CD4-positive, alpha-beta T cell treated with Interleukin-21 for 1 hour (primary cell): ENCODE measurements around the gene ZNF445.
"Not testable (repeated sequence)": the region's sequence is repeated elsewhere in the genome, so short reads cannot be mapped to it uniquely, and the experiment has no call there.

ENCODE experiments used
- DNase-seq: peaks from one replicate; pipeline ENCODE4 v3.0.0-alpha.2; 2020

Gene ZNF445

GRCh38 chr3:44429459-44429858, 48.0 kb downstream of the ZNF445 start:
- no peak for DNase-seq

- no peak for DNase-seq
Measured at GRCh38 chr3:44428910-44429309, 48.6 kb downstream of the ZNF445 start.

GRCh38 chr3:44427683-44428082, 49.8 kb downstream of the ZNF445 start:
- no peak for DNase-seq

GRCh38 chr3:44424758-44425157, 52.7 kb downstream of the ZNF445 start:
- no peak for DNase-seq

- no peak for DNase-seq
Measured at GRCh38 chr3:44421280-44421679, 56.2 kb downstream of the ZNF445 start.

GRCh38 chr3:44420676-44421075, 56.8 kb downstream of the ZNF445 start:
- no peak for DNase-seq

GRCh38 chr3:44419923-44420650, 57.4 kb downstream of the ZNF445 start:
- DNase-seq = no peak

- no peak for DNase-seq
Measured at GRCh38 chr3:44419116-44419922, 58.2 kb downstream of the ZNF445 start.

- DNase-seq = no peak
Measured at GRCh38 chr3:44418549-44418948, 58.9 kb downstream of the ZNF445 start.

GRCh38 chr3:44418118-44418517, 59.4 kb downstream of the ZNF445 start:
- DNase-seq = not testable (repeated sequence)

- no peak for DNase-seq
Measured at GRCh38 chr3:44416031-44417030, 61.1 kb downstream of the ZNF445 start.

- DNase-seq = no peak
Measured at GRCh38 chr3:44415421-44415820, 62.0 kb downstream of the ZNF445 start.

- no peak for DNase-seq
Measured at GRCh38 chr3:44414517-44415090, 62.9 kb downstream of the ZNF445 start.

GRCh38 chr3:44412365-44412764, 65.1 kb downstream of the ZNF445 start:
- no peak for DNase-seq

- DNase-seq = no peak
Measured at GRCh38 chr3:44411031-44411645, 66.3 kb downstream of the ZNF445 start.

GRCh38 chr3:44409640-44410410, 67.6 kb downstream of the ZNF445 start:
- no peak for DNase-seq

- no peak for DNase-seq
Measured at GRCh38 chr3:44402548-44402947, 74.9 kb downstream of the ZNF445 start.

GRCh38 chr3:44400771-44401170, 76.7 kb downstream of the ZNF445 start:
- DNase-seq = no peak

- no peak for DNase-seq
Measured at GRCh38 chr3:44398853-44399252, 78.6 kb downstream of the ZNF445 start.

- DNase-seq = not testable (repeated sequence)
Measured at GRCh38 chr3:44398271-44398670, 79.2 kb downstream of the ZNF445 start.
